Activated gamma-delta T cell treated with Interleukin-2 at 50 U/mL for 16 hours (primary cell): ENCODE measurements around the gene CIBAR2.

Experiments
- DNase-seq: peaks from one replicate; pipeline ENCODE4 v3.0.0-alpha.2; 2020

CIBAR2 gene

GRCh38 chr16:85079785-85080570 is 32.3 kb downstream of the CIBAR2 start:
- no peak for DNase-seq

GRCh38 chr16:85078952-85079351 is 33.3 kb downstream of the CIBAR2 start:
- DNase-seq, result no peak

- DNase-seq, result no peak
These were observed 34.0 kb downstream of the CIBAR2 start for GRCh38 chr16:85078226-85078625.

- DNase-seq, result no peak
These were observed 34.6 kb downstream of the CIBAR2 start for GRCh38 chr16:85077576-85078125.

GRCh38 chr16:85077039-85077438 is 35.2 kb downstream of the CIBAR2 start:
- DNase-seq, result no peak

GRCh38 chr16:85075236-85075924 is 36.9 kb downstream of the CIBAR2 start:
- DNase-seq, result no peak

- DNase-seq, result no peak
These were observed 37.9 kb downstream of the CIBAR2 start for GRCh38 chr16:85074225-85074914.

- DNase-seq, result no peak
These were observed 39.3 kb downstream of the CIBAR2 start for GRCh38 chr16:85072947-85073346.

GRCh38 chr16:85072076-85072860 is 40.0 kb downstream of the CIBAR2 start:
- DNase-seq, result no peak

GRCh38 chr16:85069171-85069570 is 43.1 kb downstream of the CIBAR2 start:
- no peak for DNase-seq

GRCh38 chr16:85068746-85069145 is 43.5 kb downstream of the CIBAR2 start:
- DNase-seq, result no peak

GRCh38 chr16:85067426-85067825 is 44.8 kb downstream of the CIBAR2 start:
- DNase-seq, result no peak

GRCh38 chr16:85067024-85067423 is 45.2 kb downstream of the CIBAR2 start:
- DNase-seq, result no peak

GRCh38 chr16:85066346-85066885 is 45.9 kb downstream of the CIBAR2 start:
- DNase-seq, result no peak

- DNase-seq, result no peak
These were observed 47.2 kb downstream of the CIBAR2 start for GRCh38 chr16:85065099-85065498.

GRCh38 chr16:85064186-85064585 is 48.1 kb downstream of the CIBAR2 start:
- DNase-seq, result no peak

- DNase-seq, result no peak
These were observed 49.4 kb downstream of the CIBAR2 start for GRCh38 chr16:85062845-85063244.

- DNase-seq, result no peak
These were observed 49.9 kb downstream of the CIBAR2 start for GRCh38 chr16:85062323-85062722.

GRCh38 chr16:85061566-85061965 is 50.7 kb downstream of the CIBAR2 start:
- DNase-seq, result no peak

GRCh38 chr16:85058909-85059308 is 53.4 kb downstream of the CIBAR2 start:
- DNase-seq, result no peak

GRCh38 chr16:85057948-85058347 is 54.3 kb downstream of the CIBAR2 start:
- DNase-seq, result no peak

GRCh38 chr16:85057212-85057889 is 54.9 kb downstream of the CIBAR2 start:
- DNase-seq, result no peak
